ENCODE data around the gene PIGR. TPM values are rescaled to one million over a fixed set of nuclear protein-coding genes. Genes with fewer than 3 reads are reported as not detected.

PIGR gene
- polyA plus RNA-seq, 4 donors: 0.46 to 2.6 (median 1.2) TPM

- DNase-seq (ENCODE audit: low read depth in 4 of 4, low spot score in 3 of 4): no peak
Observed at GRCh38 chr1:206913766-206914537, 32.3 kb downstream of the PIGR start.

- peak in 2 of 4 donors; percentile 64 to 66 for DNase-seq (ENCODE audit: low read depth in 4 of 4, low spot score in 3 of 4)
Observed at GRCh38 chr1:206912445-206913095, 33.7 kb downstream of the PIGR start.

GRCh38 chr1:206911064-206911663, 35.1 kb downstream of the PIGR start:
- no peak for DNase-seq (ENCODE audit: low read depth in 4 of 4, low spot score in 3 of 4)

GRCh38 chr1:206909883-206910318, 36.4 kb downstream of the PIGR start:
- DNase-seq (ENCODE audit: low read depth in 4 of 4, low spot score in 3 of 4): no peak

- peak in 3 of 4 donors; percentile 49 to 82 (median 68) for DNase-seq (ENCODE audit: low read depth in 4 of 4, low spot score in 3 of 4)
Observed at GRCh38 chr1:206909161-206909882, 36.9 kb downstream of the PIGR start.

DNA sequence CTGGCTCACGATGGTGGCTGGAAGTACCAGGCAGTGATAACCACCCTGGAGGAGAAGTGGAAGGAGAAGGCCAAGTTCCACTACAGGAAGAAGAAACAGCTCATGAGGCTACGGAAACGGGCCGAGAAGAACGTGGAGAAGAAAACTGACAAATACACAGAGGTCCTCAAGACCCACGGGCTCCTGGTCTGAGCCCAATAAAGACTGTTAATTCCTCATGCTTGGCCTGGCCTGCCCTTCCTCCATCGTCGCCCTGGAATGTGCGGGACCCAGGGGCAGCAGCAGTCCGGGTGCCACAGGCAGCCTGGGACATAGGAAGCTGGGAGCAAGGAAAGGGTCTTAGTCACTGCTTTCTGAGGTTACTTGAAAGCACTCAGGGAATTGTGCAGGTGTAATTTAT, 38.2 kb downstream of the PIGR start:
- DNase-seq (ENCODE audit: low read depth in 4 of 4, low spot score in 3 of 4): no peak

- DNase-seq (ENCODE audit: low read depth in 4 of 4, low spot score in 3 of 4): no peak
Observed at GRCh38 chr1:206907304-206907991, 38.8 kb downstream of the PIGR start.

DNA sequence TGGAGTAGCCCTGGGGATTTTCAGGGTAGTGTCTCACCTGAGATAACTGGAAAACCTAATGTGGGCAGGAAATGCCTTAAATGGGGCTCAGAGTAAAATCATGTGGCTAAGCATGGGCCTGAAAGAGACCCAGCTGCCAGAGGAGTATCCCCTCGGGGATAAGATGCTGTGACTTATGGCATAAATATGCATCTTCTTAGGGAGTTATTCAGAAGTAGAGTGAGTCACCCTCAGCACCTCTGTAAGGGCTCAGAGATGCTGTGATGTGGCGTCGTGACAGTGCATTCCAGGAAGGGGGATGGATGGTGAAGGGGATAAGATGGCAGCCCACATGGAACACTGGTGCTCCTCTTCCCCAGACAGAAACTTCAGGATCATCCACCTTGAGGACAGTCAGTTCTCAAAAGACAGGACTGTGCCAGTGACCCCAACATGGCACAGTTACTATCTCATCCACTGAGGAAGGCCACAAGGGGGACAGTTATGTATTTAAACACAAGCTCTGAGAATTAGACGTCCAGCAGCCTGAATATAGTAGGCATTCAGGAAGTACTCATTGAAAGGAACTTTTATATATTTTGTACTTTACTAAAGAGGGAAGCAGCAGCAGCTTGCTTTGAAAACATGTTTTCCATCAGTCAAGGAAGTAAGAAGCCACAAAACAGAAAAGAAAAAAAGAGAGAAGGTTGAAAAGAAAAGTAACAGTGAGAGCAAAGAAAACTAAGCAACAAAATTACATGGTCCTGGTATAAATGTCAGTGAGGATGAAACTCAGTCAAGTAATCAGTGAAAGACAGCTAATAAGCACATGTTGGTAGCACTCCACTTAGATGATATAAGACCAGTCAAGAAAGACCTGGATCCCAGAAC, 40.7 kb downstream of the PIGR start:
- DNase-seq (ENCODE audit: low read depth in 4 of 4, low spot score in 3 of 4): no peak

GRCh38 chr1:206904423-206905142, 41.7 kb downstream of the PIGR start:
- no peak for DNase-seq (ENCODE audit: low read depth in 4 of 4, low spot score in 3 of 4)

DNA sequence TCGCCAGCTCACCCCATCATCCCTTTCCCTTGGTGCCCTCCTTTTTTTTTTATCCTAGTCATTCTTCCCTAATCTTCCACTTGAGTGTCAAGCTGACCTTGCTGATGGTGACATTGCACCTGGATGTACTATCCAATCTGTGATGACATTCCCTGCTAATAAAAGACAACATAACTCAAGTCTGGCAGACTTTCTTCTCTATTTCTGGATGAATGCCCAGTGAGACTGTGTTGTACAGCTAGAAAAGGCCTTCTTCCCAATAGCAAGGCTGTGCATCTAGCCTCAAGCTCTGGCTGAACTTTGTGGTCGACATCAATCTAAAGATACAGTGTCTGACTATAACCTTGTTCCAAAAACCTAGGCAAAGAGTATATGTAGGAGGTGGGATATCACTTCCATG, 42.6 kb downstream of the PIGR start:
- no peak for DNase-seq (ENCODE audit: low read depth in 4 of 4, low spot score in 3 of 4)

DNA sequence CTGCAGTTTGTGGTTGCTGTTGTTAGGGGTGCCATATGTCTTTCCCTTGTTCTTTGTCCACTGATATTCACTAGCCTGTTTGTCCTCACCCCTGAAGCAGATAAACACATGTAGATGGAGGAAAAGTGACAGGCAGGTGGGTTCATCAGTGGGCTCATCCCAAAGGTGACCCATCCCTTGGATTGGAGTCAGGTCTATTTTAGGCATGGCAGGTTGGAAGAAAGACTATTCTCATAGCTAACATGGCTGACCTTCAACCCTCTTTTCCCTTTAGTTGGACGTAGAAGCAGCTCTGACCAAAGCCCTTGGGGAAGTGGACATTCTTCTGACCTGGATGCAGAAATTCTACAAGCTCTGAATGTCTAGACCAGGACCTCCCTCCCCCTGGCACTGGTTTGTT, 43.6 kb downstream of the PIGR start:
- no peak for DNase-seq (ENCODE audit: low read depth in 4 of 4, low spot score in 3 of 4)

DNA sequence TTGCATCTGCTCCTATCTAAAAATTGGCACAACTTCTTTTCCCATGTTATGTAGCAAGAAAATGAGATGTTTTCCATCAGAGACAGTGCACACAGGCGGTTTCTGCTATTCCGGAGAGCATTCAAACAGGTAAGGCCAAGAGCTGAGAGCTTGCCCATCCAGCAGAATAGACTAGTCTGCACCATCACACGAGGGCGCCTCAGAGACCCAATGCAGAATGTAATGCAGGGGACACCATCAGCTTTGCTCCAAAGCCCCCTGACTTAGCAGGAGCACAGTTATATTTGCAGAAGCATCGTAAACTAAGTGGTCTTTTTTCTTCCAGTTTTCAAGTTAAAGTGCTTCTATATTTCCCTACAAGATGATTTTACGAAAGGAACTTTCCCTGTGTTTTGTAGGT, 44.3 kb downstream of the PIGR start:
- no peak for DNase-seq (ENCODE audit: low read depth in 4 of 4, low spot score in 3 of 4)

- no peak for DNase-seq (ENCODE audit: low read depth in 4 of 4, low spot score in 3 of 4)
Observed at GRCh38 chr1:206900149-206900548, 46.1 kb downstream of the PIGR start.

- no peak for DNase-seq (ENCODE audit: low read depth in 4 of 4, low spot score in 3 of 4)
Observed at GRCh38 chr1:206899717-206900116, 46.5 kb downstream of the PIGR start.

DNA sequence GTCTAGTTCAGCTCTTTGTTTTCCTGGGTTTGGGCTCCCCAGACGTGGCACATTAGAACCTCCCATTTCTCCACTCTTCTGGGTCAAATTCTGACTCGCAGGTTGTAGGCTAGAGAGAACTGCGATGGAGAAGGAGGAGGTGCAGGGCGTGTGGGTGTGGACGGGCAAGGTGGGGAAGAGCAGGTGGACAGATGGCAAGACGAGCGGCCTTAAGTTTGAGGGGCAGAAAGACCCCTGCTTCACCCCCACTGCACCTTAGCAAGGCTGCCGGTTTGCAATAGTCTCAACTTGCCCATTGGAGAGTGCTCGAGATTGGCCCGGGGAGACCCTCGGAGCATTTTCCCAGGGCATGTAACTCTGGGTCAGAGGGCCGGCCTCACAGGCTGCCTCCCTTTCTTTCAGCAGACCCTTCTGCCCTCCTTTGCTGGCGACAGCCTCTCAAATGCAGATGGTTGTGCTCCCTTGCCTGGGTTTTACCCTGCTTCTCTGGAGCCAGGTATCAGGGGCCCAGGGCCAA, 47.3 kb downstream of the PIGR start:
- no peak for DNase-seq (ENCODE audit: low read depth in 4 of 4, low spot score in 3 of 4)

- DNase-seq (ENCODE audit: low read depth in 4 of 4, low spot score in 3 of 4): no peak
Observed at GRCh38 chr1:206898089-206898914, 48.0 kb downstream of the PIGR start.

- DNase-seq (ENCODE audit: low read depth in 4 of 4, low spot score in 3 of 4): no peak
Observed at GRCh38 chr1:206897175-206897574, 49.1 kb downstream of the PIGR start, which contains the start of gene IL24. Gene IL24 (plus strand): TSS chr1:206897443. CDS start chr1:206897833, 390 bp downstream.

DNA sequence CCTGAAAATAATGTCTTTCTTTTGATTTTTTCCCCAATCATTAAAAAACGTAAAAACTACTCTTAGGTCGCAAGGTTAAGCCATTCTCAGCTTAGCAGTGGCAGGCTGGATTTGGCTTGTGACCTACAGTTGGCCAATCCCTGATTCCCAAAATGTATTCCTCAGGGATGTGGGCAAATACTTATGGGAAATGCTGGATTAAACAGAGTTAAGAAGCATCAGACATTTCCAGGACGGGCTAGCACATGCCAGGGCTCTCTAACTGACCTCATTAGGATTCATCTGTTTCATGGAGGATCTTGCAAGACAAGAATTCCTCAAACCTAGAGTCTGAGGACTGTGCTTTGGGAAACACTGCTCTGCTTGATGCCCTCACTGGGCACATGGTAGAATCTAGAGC, 50.0 kb downstream of the PIGR start:
- no peak for DNase-seq (ENCODE audit: low read depth in 4 of 4, low spot score in 3 of 4)

All from left renal pelvis (tissue), 4 donors.